GM21528 (cell line): ENCODE data around the gene SYNPO.

Source experiments
- ATAC-seq: cut with Tn5 transposase; IDR thresholded peaks from one replicate; pipeline ENCODE4 v1.9.1; 2021; ENCODE audit warnings: mild to moderate bottlenecking, moderate library complexity; ENCODE audit not compliant: unreplicated experiment, low FRiP score

Gene SYNPO

GRCh38 chr5:150605546-150605945, 34.9 kb upstream of the SYNPO start:
- no peak for ATAC-seq

GRCh38 chr5:150606476-150606875, 34.0 kb upstream of the SYNPO start:
- ATAC-seq = no peak

- no peak for ATAC-seq
These were observed 33.4 kb upstream of the SYNPO start for GRCh38 chr5:150607105-150607504.

GRCh38 chr5:150607991-150608390, 32.5 kb upstream of the SYNPO start:
- no peak for ATAC-seq

- ATAC-seq = no peak
These were observed 31.5 kb upstream of the SYNPO start for GRCh38 chr5:150608991-150609390.

GRCh38 chr5:150609843-150610584, 30.4 kb upstream of the SYNPO start:
- ATAC-seq = no peak

GRCh38 chr5:150611026-150611425, 29.4 kb upstream of the SYNPO start:
- ATAC-seq = no peak

GRCh38 chr5:150612405-150612804, 28.1 kb upstream of the SYNPO start:
- no peak for ATAC-seq

GRCh38 chr5:150612905-150613670, 27.4 kb upstream of the SYNPO start:
- no peak for ATAC-seq

- no peak for ATAC-seq
These were observed 26.3 kb upstream of the SYNPO start for GRCh38 chr5:150613991-150614660.

- ATAC-seq = no peak
These were observed 25.8 kb upstream of the SYNPO start for GRCh38 chr5:150614661-150615060.

GRCh38 chr5:150615141-150615699, 25.2 kb upstream of the SYNPO start:
- no peak for ATAC-seq

- no peak for ATAC-seq
These were observed 24.4 kb upstream of the SYNPO start for GRCh38 chr5:150616024-150616470.

- ATAC-seq = no peak
These were observed 24.0 kb upstream of the SYNPO start for GRCh38 chr5:150616506-150616905.

GRCh38 chr5:150618163-150618562, 22.3 kb upstream of the SYNPO start:
- ATAC-seq = no peak

- ATAC-seq = no peak
These were observed 21.7 kb upstream of the SYNPO start for GRCh38 chr5:150618588-150619281.

- no peak for ATAC-seq
These were observed 20.9 kb upstream of the SYNPO start for GRCh38 chr5:150619359-150620230.

GRCh38 chr5:150621301-150621700, 19.2 kb upstream of the SYNPO start:
- ATAC-seq = no peak

GRCh38 chr5:150622157-150622556, 18.3 kb upstream of the SYNPO start:
- no peak for ATAC-seq
